Suprapubic skin (tissue), 4 donors: ENCODE measurements around the gene AGAP1. TPM values are rescaled to one million over a fixed set of nuclear protein-coding genes. Genes with fewer than 3 reads are reported as not detected.

ENCODE experiments used
- DNase-seq, 2 donors: peaks; one replicate each; pipeline ENCODE4 v3.0.0-alpha.2; 2019; ENCODE audit warnings: low spot score in 2 of 2
- H3K27ac ChIP-seq: fragments of 200-600 bp; sonication (generic); one replicate; pipeline ENCODE4 v1.5.1; 2019
- H3K27me3 ChIP-seq: fragments of 200-600 bp; sonication (generic); one replicate; pipeline ENCODE4 v1.5.1; 2019
- H3K36me3 ChIP-seq: fragments of 200-600 bp; sonication (generic); one replicate; pipeline ENCODE4 v1.5.1; 2019
- H3K4me1 ChIP-seq: fragments of 200-600 bp; sonication (generic); one replicate; pipeline ENCODE4 v1.5.1; 2019
- H3K4me3 ChIP-seq: fragments of 200-600 bp; sonication (generic); one replicate; pipeline ENCODE4 v1.5.1; 2019; ENCODE audit warnings: mild to moderate bottlenecking
- H3K9me3 ChIP-seq: fragments of 200-600 bp; sonication (generic); one replicate; pipeline ENCODE4 v1.5.1; 2019
- CTCF ChIP-seq, 2 donors: fragments of 200-600 bp in 1 of 2; fragments of 450-650 bp in 1 of 2; sonication (generic) in 1 of 2; IDR thresholded peaks; one replicate each; pipeline ENCODE4 v1.5.1; 2016 to 2019; ENCODE audit warnings: antibody characterized with exemption in 2 of 2, mild to moderate bottlenecking in 1 of 2, moderate library complexity in 1 of 2
- EP300 ChIP-seq: sonication (generic); formaldehyde crosslinking; IDR thresholded peaks from one replicate; pipeline ENCODE4 v1.6.1; 2017; ENCODE audit warnings: antibody characterized with exemption
- POLR2A ChIP-seq, 2 donors: fragments of 450-650 bp; IDR thresholded peaks; one replicate each; pipeline ENCODE4 v1.6.1; 2017; ENCODE audit warnings: antibody characterized with exemption in 2 of 2, mild to moderate bottlenecking in 2 of 2, moderate library complexity in 2 of 2
- POLR2AphosphoS5 ChIP-seq, 3 donors: sonication (generic); formaldehyde crosslinking; IDR thresholded peaks; one replicate each; pipeline ENCODE4 v1.6.1; 2017; ENCODE audit warnings: antibody characterized with exemption in 3 of 3
- WGBS: methylation state at CpG from one replicate; pipeline ENCODE4 v1.1.5; 2018; 5-methylcytosine and 5-hydroxymethylcytosine counted together
- total RNA-seq, 4 donors: library from RNA; depleted of rRNA; stranded (reverse); fragments of >200 nt; gene quantifications; one replicate each; pipeline ENCODE4 v1.1.0, GENCODE V29; 2016

Gene AGAP1
- total RNA-seq, 4 donors from 2014 or later: 14.1 to 30.7 (median 19.4) TPM

GRCh38 chr2:235926229-235926628, 432.4 kb downstream of the AGAP1 start:
- Histone ChIP-seq H3K9me3 (no peaks in the 10 kb centered on the region), H3K36me3 (peaks cover 18% of the 10 kb centered on the region), H3K27ac (no peak overlapping the region), H3K27me3 (no peaks in the 10 kb centered on the region), H3K4me1 (no peaks in the 10 kb centered on the region), H3K4me3 (no peak overlapping the region)
- no peak for TF ChIP-seq CTCF (IDR thresholded peaks at IDR 0.05)
- no peak for TF ChIP-seq POLR2A (IDR thresholded peaks at IDR 0.05)
- no peak for TF ChIP-seq EP300
- no peak for TF ChIP-seq POLR2AphosphoS5 (IDR thresholded peaks at IDR 0.05)
- no peak for DNase-seq
- 90% methylated on average over 7 of the region's 7 CpGs for whole genome bisulfite sequencing

- no peak for TF ChIP-seq POLR2A (IDR thresholded peaks at IDR 0.05)
- H3K4me3 ChIP-seq: no peak overlapping the region
- H3K27ac ChIP-seq: no peak overlapping the region
- H3K4me1 ChIP-seq: no peaks in the 10 kb centered on the region
- no peaks in the 10 kb centered on the region for H3K27me3 ChIP-seq
- WGBS: 93% methylated on average over 11 of the region's 16 CpGs
- H3K9me3 ChIP-seq: no peaks in the 10 kb centered on the region
- DNase-seq: no peak
- peaks cover 29% of the 10 kb centered on the region for H3K36me3 ChIP-seq
These were observed 435.0 kb downstream of the AGAP1 start for GRCh38 chr2:235928751-235929370.

GRCh38 chr2:235930701-235931100, 436.9 kb downstream of the AGAP1 start:
- Histone ChIP-seq H3K36me3 (peaks cover 29% of the 10 kb centered on the region), H3K27me3 (no peaks in the 10 kb centered on the region), H3K9me3 (no peaks in the 10 kb centered on the region), H3K4me1 (no peaks in the 10 kb centered on the region), H3K27ac (no peak overlapping the region), H3K4me3 (no peak overlapping the region)
- no peak for TF ChIP-seq POLR2A (IDR thresholded peaks at IDR 0.05)
- TF ChIP-seq EP300: no peak
- no peak for TF ChIP-seq CTCF (IDR thresholded peaks at IDR 0.05)
- TF ChIP-seq POLR2AphosphoS5 (IDR thresholded peaks at IDR 0.05): no peak
- WGBS: 95% methylated on average over 19 of the region's 19 CpGs
- no peak for DNase-seq

GRCh38 chr2:235931676-235932075, 437.8 kb downstream of the AGAP1 start:
- WGBS: 89% methylated on average over 9 of the region's 15 CpGs
- no peak overlapping the region for H3K4me3 ChIP-seq
- H3K4me1 ChIP-seq: no peaks in the 10 kb centered on the region
- no peak for DNase-seq
- H3K27ac ChIP-seq: no peak overlapping the region
- H3K27me3 ChIP-seq: no peaks in the 10 kb centered on the region
- H3K9me3 ChIP-seq: no peaks in the 10 kb centered on the region
- no peak for TF ChIP-seq POLR2AphosphoS5 (IDR thresholded peaks at IDR 0.05)
- TF ChIP-seq CTCF (IDR thresholded peaks at IDR 0.05): no peak
- no peak for TF ChIP-seq POLR2A (IDR thresholded peaks at IDR 0.05)
- H3K36me3 ChIP-seq: peaks cover 35% of the 10 kb centered on the region

GRCh38 chr2:235934059-235934773, 440.4 kb downstream of the AGAP1 start:
- H3K4me1 ChIP-seq: no peaks in the 10 kb centered on the region
- peaks cover 36% of the 10 kb centered on the region for H3K36me3 ChIP-seq
- 84% methylated on average over 13 of the region's 15 CpGs for WGBS
- H3K4me3 ChIP-seq: no peak overlapping the region
- no peaks in the 10 kb centered on the region for H3K27me3 ChIP-seq
- no peaks in the 10 kb centered on the region for H3K9me3 ChIP-seq
- no peak for DNase-seq
- TF ChIP-seq POLR2A (IDR thresholded peaks at IDR 0.05) (no peak), EP300 (no peak), POLR2AphosphoS5 (IDR thresholded peaks at IDR 0.05) (no peak), CTCF (IDR thresholded peaks at IDR 0.05) (no peak)
- H3K27ac ChIP-seq: no peak overlapping the region
